HCT116 (cell line): ENCODE results near the gene PLD5.

ENCODE experiments used
- EZH2 ChIP-seq: fragments of 200-600 bp; sonication (generic); IDR thresholded peaks from 2 replicates; pipeline ENCODE4 v1.6.1; 2017; ENCODE audit warnings: antibody characterized with exemption, mixed run types
- EZH2phosphoT487 ChIP-seq: fragments of 200-600 bp; IDR thresholded peaks from 2 replicates; pipeline ENCODE4 v1.6.1; 2018; ENCODE audit warnings: antibody characterized with exemption, borderline replicate concordance
- POLR2A ChIP-seq: IDR thresholded peaks from 2 replicates; pipeline ENCODE4 v1.7.0; 2011; ENCODE audit warnings: borderline replicate concordance; ENCODE audit not compliant: insufficient read depth, insufficient read length; ENCODE audit errors: extremely low read depth
- POLR2AphosphoS5 ChIP-seq: IDR thresholded peaks from 2 replicates; pipeline ENCODE4 v1.6.1; 2011; ENCODE audit warnings: mild to moderate bottlenecking, low read depth, low read length, moderate library complexity
- RAD21 ChIP-seq: IDR thresholded peaks from 2 replicates; pipeline ENCODE4 v1.6.1; 2012; ENCODE audit warnings: low read depth, mild to moderate bottlenecking
- SP1 ChIP-seq: IDR thresholded peaks from 2 replicates; pipeline ENCODE4 v1.6.1; 2012; ENCODE audit warnings: low read depth
- YY1 ChIP-seq: IDR thresholded peaks from 2 replicates; pipeline ENCODE4 v1.6.1; 2011; ENCODE audit warnings: low read length, low read depth, moderate library complexity, mild to moderate bottlenecking; ENCODE audit not compliant: insufficient replicate concordance; ENCODE audit errors: extremely low read depth
- TF ChIP-seq, protein P1 (sequence below), 3 experiments: fragments of 200-600 bp in 1 of 3; sonication (generic) in 1 of 3; IDR thresholded peaks in 2 of 3; conservative IDR thresholded peaks in 1 of 3; 2 replicates each; pipeline ENCODE4 v1.5.1; 2012 to 2017; ENCODE audit warnings: low read depth in 2 of 3, low read length in 2 of 3, antibody characterized with exemption in 1 of 3, borderline replicate concordance in 1 of 3, control low read depth in 1 of 3, mild to moderate bottlenecking in 1 of 3, mixed read lengths in 1 of 3, mixed run types in 1 of 3, moderate library complexity in 1 of 3; ENCODE audit not compliant: insufficient read depth in 1 of 3
- TF ChIP-seq, protein P2 (sequence below): IDR thresholded peaks from 2 replicates; pipeline ENCODE4 v1.6.1; 2012; ENCODE audit warnings: low read depth
- TF ChIP-seq, protein P3 (sequence below): IDR thresholded peaks from 2 replicates; pipeline ENCODE4 v1.6.1; 2011; ENCODE audit warnings: mild to moderate bottlenecking, low read length, moderate library complexity; ENCODE audit not compliant: insufficient replicate concordance; ENCODE audit errors: extremely low read depth

DNA sequence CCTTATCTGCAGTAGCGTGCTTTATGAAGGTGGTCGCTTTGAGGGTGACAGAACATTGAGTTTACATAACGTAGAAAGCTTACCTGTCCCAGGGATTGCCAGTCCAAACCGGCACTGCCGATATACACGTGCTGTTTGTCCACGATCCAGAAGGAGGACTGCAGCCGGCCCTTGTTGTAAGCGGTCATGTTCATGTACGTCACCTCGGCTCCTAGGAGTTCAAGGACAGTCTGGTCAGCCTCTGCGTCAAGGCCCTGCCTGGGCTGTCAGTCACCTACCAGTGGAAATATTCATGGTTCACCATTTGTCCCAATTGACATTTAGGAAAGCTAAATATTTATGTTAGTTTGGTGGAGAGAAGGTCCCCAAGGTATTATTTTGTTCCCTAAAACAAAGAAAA is 304.6 kb downstream of the PLD5 start:
- TF ChIP-seq YY1 (no peak), EZH2 (no peak), SP1 (no peak), POLR2AphosphoS5 (no peak), EZH2phosphoT487 (no peak), POLR2A (no peak), RAD21 (no peak)
- TF ChIP-seq, protein P1, sequence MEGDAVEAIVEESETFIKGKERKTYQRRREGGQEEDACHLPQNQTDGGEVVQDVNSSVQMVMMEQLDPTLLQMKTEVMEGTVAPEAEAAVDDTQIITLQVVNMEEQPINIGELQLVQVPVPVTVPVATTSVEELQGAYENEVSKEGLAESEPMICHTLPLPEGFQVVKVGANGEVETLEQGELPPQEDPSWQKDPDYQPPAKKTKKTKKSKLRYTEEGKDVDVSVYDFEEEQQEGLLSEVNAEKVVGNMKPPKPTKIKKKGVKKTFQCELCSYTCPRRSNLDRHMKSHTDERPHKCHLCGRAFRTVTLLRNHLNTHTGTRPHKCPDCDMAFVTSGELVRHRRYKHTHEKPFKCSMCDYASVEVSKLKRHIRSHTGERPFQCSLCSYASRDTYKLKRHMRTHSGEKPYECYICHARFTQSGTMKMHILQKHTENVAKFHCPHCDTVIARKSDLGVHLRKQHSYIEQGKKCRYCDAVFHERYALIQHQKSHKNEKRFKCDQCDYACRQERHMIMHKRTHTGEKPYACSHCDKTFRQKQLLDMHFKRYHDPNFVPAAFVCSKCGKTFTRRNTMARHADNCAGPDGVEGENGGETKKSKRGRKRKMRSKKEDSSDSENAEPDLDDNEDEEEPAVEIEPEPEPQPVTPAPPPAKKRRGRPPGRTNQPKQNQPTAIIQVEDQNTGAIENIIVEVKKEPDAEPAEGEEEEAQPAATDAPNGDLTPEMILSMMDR (IDR thresholded peaks at IDR 0.05 in 2 of 3, conservative IDR thresholded peaks at IDR 0.05 in 1 of 3; ENCODE audit: borderline replicate concordance in 1 of 3, insufficient read depth in 1 of 3, low read depth in 2 of 3, low read length in 2 of 3): no peak
- TF ChIP-seq, protein P2, sequence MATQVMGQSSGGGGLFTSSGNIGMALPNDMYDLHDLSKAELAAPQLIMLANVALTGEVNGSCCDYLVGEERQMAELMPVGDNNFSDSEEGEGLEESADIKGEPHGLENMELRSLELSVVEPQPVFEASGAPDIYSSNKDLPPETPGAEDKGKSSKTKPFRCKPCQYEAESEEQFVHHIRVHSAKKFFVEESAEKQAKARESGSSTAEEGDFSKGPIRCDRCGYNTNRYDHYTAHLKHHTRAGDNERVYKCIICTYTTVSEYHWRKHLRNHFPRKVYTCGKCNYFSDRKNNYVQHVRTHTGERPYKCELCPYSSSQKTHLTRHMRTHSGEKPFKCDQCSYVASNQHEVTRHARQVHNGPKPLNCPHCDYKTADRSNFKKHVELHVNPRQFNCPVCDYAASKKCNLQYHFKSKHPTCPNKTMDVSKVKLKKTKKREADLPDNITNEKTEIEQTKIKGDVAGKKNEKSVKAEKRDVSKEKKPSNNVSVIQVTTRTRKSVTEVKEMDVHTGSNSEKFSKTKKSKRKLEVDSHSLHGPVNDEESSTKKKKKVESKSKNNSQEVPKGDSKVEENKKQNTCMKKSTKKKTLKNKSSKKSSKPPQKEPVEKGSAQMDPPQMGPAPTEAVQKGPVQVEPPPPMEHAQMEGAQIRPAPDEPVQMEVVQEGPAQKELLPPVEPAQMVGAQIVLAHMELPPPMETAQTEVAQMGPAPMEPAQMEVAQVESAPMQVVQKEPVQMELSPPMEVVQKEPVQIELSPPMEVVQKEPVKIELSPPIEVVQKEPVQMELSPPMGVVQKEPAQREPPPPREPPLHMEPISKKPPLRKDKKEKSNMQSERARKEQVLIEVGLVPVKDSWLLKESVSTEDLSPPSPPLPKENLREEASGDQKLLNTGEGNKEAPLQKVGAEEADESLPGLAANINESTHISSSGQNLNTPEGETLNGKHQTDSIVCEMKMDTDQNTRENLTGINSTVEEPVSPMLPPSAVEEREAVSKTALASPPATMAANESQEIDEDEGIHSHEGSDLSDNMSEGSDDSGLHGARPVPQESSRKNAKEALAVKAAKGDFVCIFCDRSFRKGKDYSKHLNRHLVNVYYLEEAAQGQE: no peak
- TF ChIP-seq, protein P3, sequence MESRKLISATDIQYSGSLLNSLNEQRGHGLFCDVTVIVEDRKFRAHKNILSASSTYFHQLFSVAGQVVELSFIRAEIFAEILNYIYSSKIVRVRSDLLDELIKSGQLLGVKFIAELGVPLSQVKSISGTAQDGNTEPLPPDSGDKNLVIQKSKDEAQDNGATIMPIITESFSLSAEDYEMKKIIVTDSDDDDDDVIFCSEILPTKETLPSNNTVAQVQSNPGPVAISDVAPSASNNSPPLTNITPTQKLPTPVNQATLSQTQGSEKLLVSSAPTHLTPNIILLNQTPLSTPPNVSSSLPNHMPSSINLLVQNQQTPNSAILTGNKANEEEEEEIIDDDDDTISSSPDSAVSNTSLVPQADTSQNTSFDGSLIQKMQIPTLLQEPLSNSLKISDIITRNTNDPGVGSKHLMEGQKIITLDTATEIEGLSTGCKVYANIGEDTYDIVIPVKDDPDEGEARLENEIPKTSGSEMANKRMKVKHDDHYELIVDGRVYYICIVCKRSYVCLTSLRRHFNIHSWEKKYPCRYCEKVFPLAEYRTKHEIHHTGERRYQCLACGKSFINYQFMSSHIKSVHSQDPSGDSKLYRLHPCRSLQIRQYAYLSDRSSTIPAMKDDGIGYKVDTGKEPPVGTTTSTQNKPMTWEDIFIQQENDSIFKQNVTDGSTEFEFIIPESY: no peak
